ENCODE data around the gene SIPA1L3.

- no peak for TF ChIP-seq CTCF (IDR thresholded peaks at IDR 0.05)
- no peak for TF ChIP-seq POLR2A (IDR thresholded peaks at IDR 0.05)
These were observed 108.2 kb downstream of the SIPA1L3 start for GRCh38 chr19:38015216-38015615.
